GM18499 (cell line): Measurements from ENCODE around the gene NANOS2.
A peak's percentile ranks its signal among the peaks of the same experiment; 100 is the strongest.

Experiments used
- ATAC-seq: cut with Tn5 transposase; IDR thresholded peaks from one replicate; pipeline ENCODE4 v1.9.1; 2021; ENCODE audit warnings: moderate number of reproducible peaks; ENCODE audit not compliant: insufficient read depth, unreplicated experiment

NANOS2 gene

DNA sequence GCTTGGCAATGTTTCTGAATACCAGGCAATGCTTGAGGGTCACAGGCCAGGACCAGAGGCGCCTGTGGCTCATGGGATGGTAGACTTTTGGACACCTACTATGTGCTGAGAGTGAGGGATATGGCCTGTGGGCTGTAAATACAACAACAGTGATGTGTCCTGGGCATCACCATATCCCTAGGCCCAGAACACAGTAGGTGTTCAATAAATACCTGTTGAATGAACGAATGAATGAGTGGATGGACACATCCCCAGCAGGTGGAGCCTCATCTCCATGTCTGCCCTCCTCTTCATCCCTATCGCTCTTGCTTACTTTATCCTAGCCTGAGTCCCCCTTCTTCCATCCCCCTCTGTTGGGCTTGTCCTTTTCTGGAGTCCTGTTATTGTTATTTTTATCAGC lies 16.5 kb upstream of the NANOS2 start:
- no peak for ATAC-seq

- ATAC-seq: no peak
Observed at GRCh38 chr19:45929247-45929646, 14.7 kb upstream of the NANOS2 start.

- ATAC-seq: no peak
Observed at GRCh38 chr19:45927565-45928261, 13.1 kb upstream of the NANOS2 start.

GRCh38 chr19:45924891-45925447 lies 10.4 kb upstream of the NANOS2 start:
- no peak for ATAC-seq

DNA sequence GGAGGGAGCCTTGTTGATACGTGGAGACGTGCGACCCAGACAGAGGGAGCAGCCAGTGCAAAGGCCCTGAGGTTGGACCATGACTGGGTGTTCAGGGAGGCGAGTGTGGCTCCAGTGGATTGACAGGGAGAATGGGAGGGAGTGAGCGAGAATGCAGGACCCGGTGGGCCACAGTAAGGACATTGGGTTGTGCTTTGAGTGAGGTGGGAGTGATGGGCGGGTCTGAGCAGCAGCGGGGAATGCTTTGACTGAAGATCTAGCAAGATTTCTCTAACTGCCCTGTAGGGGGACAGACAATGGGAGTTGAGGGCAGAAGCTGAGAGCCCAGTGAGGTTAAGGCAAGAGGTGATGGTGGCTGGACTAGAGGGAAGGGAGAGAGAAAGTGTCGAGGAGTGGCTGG lies 7.7 kb upstream of the NANOS2 start:
- ATAC-seq: no peak

- ATAC-seq: no peak
Observed at GRCh38 chr19:45920458-45920857, 5.9 kb upstream of the NANOS2 start.

GRCh38 chr19:45919678-45920077 lies 5.1 kb upstream of the NANOS2 start:
- ATAC-seq: no peak

- ATAC-seq: no peak
Observed at GRCh38 chr19:45918721-45919120, 4.1 kb upstream of the NANOS2 start.

DNA sequence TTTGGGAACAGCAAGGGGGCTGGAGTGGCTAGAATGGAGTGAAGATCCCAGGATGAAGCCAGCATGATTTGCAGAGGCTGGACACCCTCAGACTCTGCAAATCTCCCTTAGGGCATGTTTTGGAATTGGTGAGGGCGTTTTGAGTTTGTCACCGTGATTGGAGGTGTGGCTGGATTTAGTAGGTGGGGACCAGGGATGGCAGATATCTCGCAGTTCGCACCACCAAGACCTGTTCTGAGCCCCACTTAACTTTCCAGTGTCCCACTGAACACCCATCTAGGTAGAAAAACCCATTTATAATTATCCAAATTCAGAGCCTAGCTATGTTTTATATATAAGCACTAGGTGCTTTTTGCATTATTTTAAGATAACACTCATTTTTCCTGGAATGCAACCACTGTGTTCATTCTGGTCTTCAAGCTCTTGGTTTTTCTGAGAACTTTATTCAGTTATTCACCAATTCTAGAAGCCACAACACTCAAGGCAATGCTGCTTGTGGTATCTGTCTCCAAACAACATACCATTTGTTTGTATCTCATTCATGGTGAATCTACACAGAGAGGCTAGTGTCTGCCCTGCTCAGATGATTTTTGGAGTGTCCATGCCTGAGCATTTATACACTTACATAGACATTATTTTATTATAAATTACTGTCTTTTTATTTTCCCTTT lies 3.0 kb upstream of the NANOS2 start:
- ATAC-seq: no peak

GRCh38 chr19:45911291-45911690 lies 3.3 kb downstream of the NANOS2 start:
- ATAC-seq: no peak

GRCh38 chr19:45908956-45909355 lies 5.6 kb downstream of the NANOS2 start:
- ATAC-seq: no peak

DNA sequence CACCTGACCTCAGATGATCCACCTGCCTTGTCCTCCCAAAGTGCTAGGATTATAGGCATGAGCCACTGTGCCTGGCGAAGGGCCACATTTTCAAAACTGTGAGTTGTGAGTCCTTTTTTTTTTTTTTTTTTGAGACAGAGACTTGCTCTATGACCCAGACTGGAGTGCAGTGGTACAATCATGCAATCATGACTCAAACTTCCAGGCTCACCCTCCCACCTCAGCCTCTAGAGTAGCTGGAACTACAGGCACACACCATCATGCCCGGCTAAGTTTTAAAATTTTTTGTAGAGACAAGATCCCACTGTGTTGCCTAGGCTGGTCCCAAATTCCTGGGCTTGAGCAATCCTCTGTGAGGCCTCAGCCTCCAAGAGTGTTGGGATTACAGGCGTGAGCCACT lies 8.4 kb downstream of the NANOS2 start:
- no peak for ATAC-seq

- no peak for ATAC-seq
Observed at GRCh38 chr19:45905011-45905410, 9.6 kb downstream of the NANOS2 start.

- ATAC-seq: peak; percentile 77
Observed at GRCh38 chr19:45902651-45903625, 11.6 kb downstream of the NANOS2 start.

- ATAC-seq: no peak
Observed at GRCh38 chr19:45901912-45902650, 12.5 kb downstream of the NANOS2 start, which contains the start of gene MYPOP. MYPOP (minus strand) TSS chr19:45902613; CDS start chr19:45901773, 840 bp downstream.

DNA sequence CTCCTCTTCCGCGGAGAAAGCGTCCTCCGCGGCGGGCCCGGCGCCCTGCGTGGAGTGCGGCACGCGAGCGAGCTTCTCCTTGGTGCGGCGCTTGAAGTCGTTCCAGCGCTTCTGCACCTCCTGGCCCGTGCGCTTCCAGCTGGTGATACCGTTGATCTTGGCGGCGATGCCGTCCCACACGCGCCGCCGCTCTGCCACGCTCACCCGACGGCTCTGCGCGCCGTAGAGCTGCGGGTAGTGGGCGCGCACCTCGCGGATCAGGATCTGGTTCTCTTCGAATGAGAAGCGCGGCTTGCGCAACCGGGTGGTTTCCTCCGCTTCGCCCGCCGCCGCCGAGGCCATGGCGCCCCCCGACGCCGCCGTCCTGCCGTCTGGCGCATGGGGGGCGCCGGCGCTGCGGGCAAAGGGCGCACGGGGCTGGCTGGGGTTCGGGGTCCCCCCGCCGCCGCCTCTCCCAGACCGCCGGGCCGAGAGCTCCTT lies 13.1 kb downstream of the NANOS2 start:
- no peak for ATAC-seq

DNA sequence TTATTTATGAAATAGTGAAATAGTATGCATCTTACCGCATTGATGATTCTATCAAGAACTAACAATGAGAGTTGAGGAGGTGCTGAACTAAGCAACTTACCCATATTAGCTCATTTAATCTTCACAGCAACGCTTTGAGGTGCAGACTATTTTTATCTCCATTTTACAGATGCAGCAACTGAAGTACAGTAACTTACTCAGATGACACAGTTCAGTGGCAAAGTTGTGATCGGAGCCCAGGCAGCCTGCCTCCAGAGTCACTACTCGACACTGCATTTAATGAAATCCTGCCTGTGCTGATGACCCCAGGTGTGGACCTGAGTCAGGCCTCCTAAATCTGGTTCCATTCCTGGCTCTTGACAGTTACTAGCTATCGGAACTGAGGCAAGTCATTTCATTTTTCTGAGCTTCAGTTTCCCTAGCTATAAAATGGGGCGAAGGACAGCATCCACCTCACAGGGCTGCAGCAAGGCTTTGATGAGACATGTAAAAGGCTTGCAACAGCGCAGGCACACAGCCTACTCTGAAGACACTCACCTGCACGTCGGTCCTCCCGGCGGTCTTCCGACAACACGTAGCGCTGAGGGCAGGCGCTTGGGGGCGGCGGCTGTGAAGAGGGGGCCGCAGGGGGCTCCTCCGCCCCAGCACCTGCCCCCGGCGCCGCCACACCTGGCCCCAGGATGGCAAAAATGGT lies 13.7 kb downstream of the NANOS2 start:
- ATAC-seq: no peak

- no peak for ATAC-seq
Observed at GRCh38 chr19:45899919-45900589, 14.5 kb downstream of the NANOS2 start.

GRCh38 chr19:45899253-45899652 lies 15.3 kb downstream of the NANOS2 start:
- no peak for ATAC-seq
